MCF 10A (cell line): Measurements from ENCODE around the gene CGNL1. TPM values are rescaled to one million over a fixed set of nuclear protein-coding genes. Genes with fewer than 3 reads are reported as not detected.

Experiments
- BruUV-seq: library from RNA; stranded (reverse); fragments of 400-500 nt; replicated peaks from 2 replicates; lab custom pipeline; 2021; lab: Mats Ljungman, UMichigan
- CTCF ChIA-PET: fragments of 300-600 bp; sonication (Branson Sonifier 250); formaldehyde crosslinking; extraction: SDS; loops from one replicate; lab custom pipeline; 2021; ENCODE audit warnings: antibody characterized with exemption, inconsistent platforms; lab: Yijun Ruan, JAX
- POLR2A ChIA-PET: fragments of 300-600, 350-650 bp; sonication (Branson Sonifier 250); formaldehyde crosslinking; extraction: SDS; loops from one replicate; lab custom pipeline; 2020; ENCODE audit warnings: antibody characterized with exemption, inconsistent platforms; lab: Yijun Ruan, JAX
- DNase-seq: peaks from one replicate; pipeline ENCODE4 v3.0.0-alpha.2; 2018; ENCODE audit not compliant: unreplicated experiment
- H3K27ac Mint-ChIP-seq: one replicate; pipeline ENCODE4 v1.8.0; 2022; ENCODE audit warnings: mild to moderate bottlenecking, low read depth, mixed read lengths; ENCODE audit not compliant: unreplicated experiment
- H3K27me3 Mint-ChIP-seq: one replicate; pipeline ENCODE4 v1.8.0; 2022; ENCODE audit warnings: mixed read lengths; ENCODE audit not compliant: insufficient read depth, unreplicated experiment
- H3K36me3 Mint-ChIP-seq: one replicate; pipeline ENCODE4 v1.8.0; 2022; ENCODE audit warnings: mild to moderate bottlenecking, moderate library complexity, mixed read lengths; ENCODE audit not compliant: insufficient read depth, unreplicated experiment
- H3K4me1 Mint-ChIP-seq: one replicate; pipeline ENCODE4 v1.8.0; 2022; ENCODE audit warnings: mixed read lengths; ENCODE audit not compliant: insufficient read depth, unreplicated experiment
- H3K4me3 Mint-ChIP-seq: one replicate; pipeline ENCODE4 v1.8.0; 2022; ENCODE audit warnings: mild to moderate bottlenecking, moderate library complexity, mixed read lengths; ENCODE audit not compliant: unreplicated experiment
- H3K9me3 Mint-ChIP-seq: one replicate; pipeline ENCODE4 v1.8.0; 2022; ENCODE audit warnings: mixed read lengths; ENCODE audit not compliant: unreplicated experiment
- CTCF ChIP-seq: fragments of 200-600 bp; IDR thresholded peaks from one replicate; pipeline ENCODE4 v1.8.0; 2022; ENCODE audit warnings: antibody characterized with exemption, mild to moderate bottlenecking; ENCODE audit not compliant: unreplicated experiment
- intact Hi-C: fragments of 100-400 bp; cut with micrococcal nuclease; formaldehyde crosslinking; loops from 2 replicates; pipeline ENCODE4 v1.14.1; 2022
- total RNA-seq: library from RNA; stranded (reverse); gene quantifications from 2 replicates; pipeline ENCODE4 v1.2.3, GENCODE V29; 2022

The CGNL1 gene
- total RNA-seq, 1 experiment from 2014 or later = 0.05 TPM

- no peak overlapping the region for H3K27ac Mint-ChIP-seq
- ChIA-PET POLR2A (no interaction called here), CTCF (no interaction called here)
- peaks cover 30% of the 10 kb centered on the region for H3K27me3 Mint-ChIP-seq
- no peaks in the 10 kb centered on the region for H3K4me1 Mint-ChIP-seq
- no peak overlapping the region for H3K4me3 Mint-ChIP-seq
- H3K9me3 Mint-ChIP-seq = no peaks in the 10 kb centered on the region
- TF ChIP-seq CTCF = no peak
- no peaks in the 10 kb centered on the region for H3K36me3 Mint-ChIP-seq
- no peak for DNase-seq
- intact Hi-C loops = no loop called here
- BruUV-seq = no TSS peak
These were observed 61.3 kb downstream of the CGNL1 start for GRCh38 chr15:57437564-57437963.

GRCh38 chr15:57438166-57438565 lies 61.9 kb downstream of the CGNL1 start:
- POLR2A ChIA-PET = no interaction called here

GRCh38 chr15:57439128-57440027 lies 63.1 kb downstream of the CGNL1 start:
- no peak for DNase-seq
- Mint-ChIP-seq H3K9me3 (no peaks in the 10 kb centered on the region), H3K27me3 (peaks cover 20% of the 10 kb centered on the region), H3K4me3 (no peak overlapping the region), H3K27ac (no peak overlapping the region), H3K4me1 (no peaks in the 10 kb centered on the region), H3K36me3 (peaks cover 2% of the 10 kb centered on the region)
- no peak for TF ChIP-seq CTCF
- ChIA-PET CTCF (interaction anchor here (0.8 kb wide), 1 partner anchor 89 kb away, joined by 3 read pairs; no protein-coding TSS in a partner anchor), POLR2A (no interaction called here)
- intact Hi-C loops = no loop called here
- BruUV-seq = no TSS peak

More at GRCh38 chr15:57438166-57438565, 61.9 kb downstream of the CGNL1 start:
- H3K4me1 Mint-ChIP-seq = no peaks in the 10 kb centered on the region
- no peaks in the 10 kb centered on the region for H3K36me3 Mint-ChIP-seq
- no TSS peak for BruUV-seq
- no peak overlapping the region for H3K4me3 Mint-ChIP-seq
- intact Hi-C loops = no loop called here
- peaks cover 30% of the 10 kb centered on the region for H3K27me3 Mint-ChIP-seq
- no peaks in the 10 kb centered on the region for H3K9me3 Mint-ChIP-seq
- no peak overlapping the region for H3K27ac Mint-ChIP-seq
- no peak for TF ChIP-seq CTCF
- CTCF ChIA-PET = no interaction called here
- DNase-seq = no peak

GRCh38 chr15:57440167-57440566 lies 63.9 kb downstream of the CGNL1 start:
- H3K36me3 Mint-ChIP-seq = peaks cover 6% of the 10 kb centered on the region
- H3K4me1 Mint-ChIP-seq = peaks cover under 1% of the 10 kb centered on the region
- H3K4me3 Mint-ChIP-seq = no peak overlapping the region
- no peak overlapping the region for H3K27ac Mint-ChIP-seq
- no TSS peak for BruUV-seq
- no peak for DNase-seq
- no peaks in the 10 kb centered on the region for H3K9me3 Mint-ChIP-seq
- H3K27me3 Mint-ChIP-seq = peaks cover 12% of the 10 kb centered on the region
- no peak for TF ChIP-seq CTCF
- CTCF ChIA-PET = interaction anchor here (0.8 kb wide), 1 partner anchor 88 kb away, joined by 3 read pairs; no protein-coding TSS in a partner anchor
- POLR2A ChIA-PET = interaction anchor here (0.6 kb wide), 1 partner anchor 15 kb away, joined by 3 read pairs; no protein-coding TSS in a partner anchor
- intact Hi-C loops = no loop called here
